IMR-90 (cell line): ENCODE data around the gene ZNF423. TPM values are rescaled to one million over a fixed set of nuclear protein-coding genes. Genes with fewer than 3 reads are reported as not detected.

Source experiments
- ATAC-seq: fragments of 200-7000 bp; cut with Tn5 transposase; 2 replicates; pipeline ENCODE4 v1.9.1; 2020; ENCODE audit warnings: low read depth, mild to moderate bottlenecking, moderate library complexity
- BruUV-seq: library from RNA; stranded (reverse); fragments of 400-500 nt; replicated peaks from 2 replicates; lab custom pipeline; 2021; lab: Mats Ljungman, UMichigan
- CTCF ChIA-PET: fragments of 300-600 bp; formaldehyde crosslinking; extraction: SDS; loops from one replicate; lab custom pipeline; 2021; ENCODE audit warnings: antibody characterized with exemption; lab: Yijun Ruan, JAX
- POLR2A ChIA-PET: fragments of 300-600 bp; sonication (Branson Sonifier 250); formaldehyde crosslinking; loops from one replicate; lab custom pipeline; 2022; ENCODE audit warnings: antibody characterized with exemption; ENCODE audit not compliant: unreplicated experiment; lab: Charles Lee
- DNase-seq: peaks from one replicate; pipeline ENCODE4 v3.0.0; 2013
- H2AFZ ChIP-seq: replicated peaks from 2 replicates; pipeline ENCODE3; 2013; ENCODE audit warnings: low read length, mild to moderate bottlenecking; ENCODE audit not compliant: poor library complexity
- H2AK5ac ChIP-seq: 2 replicates; pipeline ENCODE4 v1.6.1; 2013; ENCODE audit warnings: low read depth, low read length, inconsistent platforms
- H2AK9ac ChIP-seq: replicated peaks from 2 replicates; pipeline ENCODE3; 2013; ENCODE audit warnings: mild to moderate bottlenecking, low read depth, low read length, moderate library complexity; ENCODE audit not compliant: poor library complexity
- H2BK120ac ChIP-seq: 2 replicates; pipeline ENCODE4 v1.6.1; 2013; ENCODE audit warnings: low read depth, low read length, inconsistent platforms
- H2BK15ac ChIP-seq: 3 replicates; pipeline ENCODE4 v1.6.1; 2013; ENCODE audit warnings: low read depth, low read length, inconsistent platforms
- H2BK20ac ChIP-seq: 2 replicates; pipeline ENCODE4 v1.6.1; 2013; ENCODE audit warnings: low read depth, mild to moderate bottlenecking, inconsistent platforms, low read length, moderate library complexity
- H2BK5ac ChIP-seq: 2 replicates; pipeline ENCODE4 v1.6.1; 2013; ENCODE audit warnings: mild to moderate bottlenecking, low read depth, low read length, inconsistent platforms; ENCODE audit not compliant: poor library complexity, severe bottlenecking
- H3K14ac ChIP-seq: replicated peaks from 2 replicates; pipeline ENCODE4 v1.6.1; 2013; ENCODE audit warnings: low read depth, low read length, inconsistent platforms
- H3K18ac ChIP-seq: 2 replicates; pipeline ENCODE4 v1.6.1; 2013; ENCODE audit warnings: low read depth, low read length, control low read depth
- H3K23ac ChIP-seq: 2 replicates; pipeline ENCODE4 v1.6.1; 2013; ENCODE audit warnings: low read depth, low read length, inconsistent platforms
- H3K27ac ChIP-seq: 2 replicates; pipeline ENCODE4 v1.5.1; 2013; ENCODE audit warnings: mild to moderate bottlenecking, control low read depth, low read length; ENCODE audit not compliant: insufficient read depth
- H3K27me3 ChIP-seq: 2 replicates; pipeline ENCODE4 v1.6.1; 2013; ENCODE audit warnings: low read length; ENCODE audit not compliant: control insufficient read depth, insufficient read depth
- H3K36me3 ChIP-seq: 2 replicates; pipeline ENCODE4 v1.6.1; 2013; ENCODE audit warnings: low read length, mixed read lengths; ENCODE audit not compliant: control insufficient read depth, insufficient read depth
- H3K4ac ChIP-seq: 2 replicates; pipeline ENCODE4 v1.6.1; 2013; ENCODE audit warnings: low read depth, low read length, inconsistent platforms
- H3K4me1 ChIP-seq: 2 replicates; pipeline ENCODE4 v1.6.1; 2013; ENCODE audit warnings: low read length, mixed read lengths; ENCODE audit not compliant: control insufficient read depth, insufficient read depth
- H3K4me2 ChIP-seq: 2 replicates; pipeline ENCODE4 v1.6.1; 2013; ENCODE audit warnings: low read depth, mild to moderate bottlenecking, control low read depth, low read length, moderate library complexity
- H3K4me3 ChIP-seq: 2 replicates; pipeline ENCODE4 v1.5.1; 2013; ENCODE audit warnings: low read depth, mild to moderate bottlenecking, control low read depth, low read length, moderate library complexity; ENCODE audit not compliant: insufficient read depth
- H3K56ac ChIP-seq: 2 replicates; pipeline ENCODE4 v1.6.1; 2013; ENCODE audit warnings: low read length, inconsistent platforms; ENCODE audit not compliant: insufficient read depth; ENCODE audit errors: extremely low read depth
- H3K79me1 ChIP-seq, 2 experiments: 2 replicates each; pipeline ENCODE4 v1.6.1; 2013; ENCODE audit warnings: low read length in 2 of 2, inconsistent platforms in 1 of 2, low read depth in 1 of 2
- H3K9ac ChIP-seq: 2 replicates; pipeline ENCODE4 v1.6.1; 2013; ENCODE audit warnings: low read depth, low read length, control low read depth
- H3K9me1 ChIP-seq: 2 replicates; pipeline ENCODE4 v1.6.1; 2013; ENCODE audit warnings: low read length, inconsistent platforms; ENCODE audit not compliant: insufficient read depth
- H3K9me3 ChIP-seq: 2 replicates; pipeline ENCODE4 v1.6.1; 2013; ENCODE audit warnings: low read length; ENCODE audit not compliant: control insufficient read depth, insufficient read depth
- H4K20me1 ChIP-seq: 2 replicates; pipeline ENCODE4 v1.6.1; 2013; ENCODE audit warnings: low read length, inconsistent platforms; ENCODE audit not compliant: insufficient read depth
- H4K5ac ChIP-seq: 2 replicates; pipeline ENCODE4 v1.6.1; 2013; ENCODE audit warnings: mild to moderate bottlenecking, low read depth, low read length, control low read depth
- H4K8ac ChIP-seq, 2 experiments: 2 replicates each; pipeline ENCODE4 v1.6.1; 2013; ENCODE audit warnings: low read depth in 2 of 2, low read length in 2 of 2, control low read depth in 1 of 2, inconsistent platforms in 1 of 2
- H4K91ac ChIP-seq: 2 replicates; pipeline ENCODE4 v1.6.1; 2013; ENCODE audit warnings: low read depth, low read length, inconsistent platforms; ENCODE audit not compliant: insufficient read depth
- BHLHE40 ChIP-seq: fragments of 150-350 bp; IDR thresholded peaks from 2 replicates; pipeline ENCODE4 v1.6.1; 2016; ENCODE audit warnings: mild to moderate bottlenecking, low read depth, low read length
- CHD1 ChIP-seq: IDR thresholded peaks from 2 replicates; pipeline ENCODE4 v1.6.1; 2012; ENCODE audit warnings: low read depth, low read length, improper control_type of control experiment
- CTCF ChIP-seq: conservative IDR thresholded peaks from 2 replicates; pipeline ENCODE4 v1.5.1; 2012; ENCODE audit warnings: mild to moderate bottlenecking, low read depth, low read length, improper control_type of control experiment
- ELK1 ChIP-seq: fragments of 150-350 bp; IDR thresholded peaks from 2 replicates; pipeline ENCODE4 v1.6.1; 2016; ENCODE audit warnings: low read depth, mild to moderate bottlenecking, low read length, moderate library complexity, borderline replicate concordance
- MAFK ChIP-seq: IDR thresholded peaks from 2 replicates; pipeline ENCODE4 v1.6.1; 2012; ENCODE audit warnings: low read depth, low read length, improper control_type of control experiment
- MXI1 ChIP-seq: IDR thresholded peaks from 2 replicates; pipeline ENCODE4 v1.6.1; 2012; ENCODE audit warnings: low read depth, mild to moderate bottlenecking, low read length, moderate library complexity, borderline replicate concordance
- NFE2L2 ChIP-seq: fragments of 150-350 bp; IDR thresholded peaks from 2 replicates; pipeline ENCODE4 v1.6.1; 2016; ENCODE audit warnings: low read depth, mild to moderate bottlenecking, low read length
- POLR2A ChIP-seq: IDR thresholded peaks from 2 replicates; pipeline ENCODE4 v1.6.1; 2012; ENCODE audit warnings: mild to moderate bottlenecking, low read depth, low read length
- RAD21 ChIP-seq: IDR thresholded peaks from 2 replicates; pipeline ENCODE4 v1.6.1; 2012; ENCODE audit warnings: low read length, improper control_type of control experiment
- SMC3 ChIP-seq: fragments of 150-350 bp; IDR thresholded peaks from 2 replicates; pipeline ENCODE4 v1.6.1; 2016; ENCODE audit warnings: low read depth, mild to moderate bottlenecking, antibody characterized with exemption, low read length, moderate library complexity
- USF2 ChIP-seq: fragments of 150-350 bp; IDR thresholded peaks from 2 replicates; pipeline ENCODE4 v1.6.1; 2017; ENCODE audit warnings: mild to moderate bottlenecking, antibody characterized with exemption, low read length, low read depth
- WGBS, 2 experiments: methylation state at CpG; one replicate each; pipeline versions ENCODE4 v1.1.5 to v1.1.7; 2013; ENCODE audit warnings: missing lambda C conversion rate in 2 of 2; ENCODE audit not compliant: insufficient read length in 1 of 2; ENCODE audit errors: extremely low coverage in 2 of 2; 5-methylcytosine and 5-hydroxymethylcytosine counted together
- dilution Hi-C: fragments of 300-500 bp; cut with HindIII; formaldehyde crosslinking; loops from one replicate; pipeline ENCODE4 v1.14.3; 2018; ENCODE audit warnings: low sequenced_read_pairs; ENCODE audit not compliant: unreplicated experiment
- in situ Hi-C: fragments of 300-500 bp; cut with MboI; formaldehyde crosslinking; loops from 3 replicates; pipeline ENCODE4 v1.14.3; 2019; ENCODE audit warnings: low sequenced_read_pairs, inconsistent platforms, mixed read lengths
- intact Hi-C: fragments of 100-400 bp; cut with micrococcal nuclease; formaldehyde crosslinking; loops from 2 replicates; pipeline ENCODE4 v1.10.0; 2022
- polyA plus RNA-seq, 3 experiments: library from polyadenylated mRNA; depleted of rRNA; stranded (reverse); fragments of >200 nt; gene quantifications; 2 replicates each; pipeline ENCODE4 v1.2.3, GENCODE V29; 2012; ENCODE audit warnings: low replicate concordance in 1 of 3
- total RNA-seq: library from RNA; depleted of rRNA; stranded (reverse); fragments of >200 nt; gene quantifications from 2 replicates; pipeline ENCODE4 v1.2.3, GENCODE V29; 2012

The ZNF423 gene
- total and polyA plus RNA-seq, 2 of the 4 experiments (the other 2 are of a cell fraction), result under 0.01 to 0.10 TPM

- H3K23ac ChIP-seq, result no peak overlapping the region
- H3K9ac ChIP-seq, result no peak overlapping the region
- no peak overlapping the region for H2AFZ ChIP-seq
- BruUV-seq, result no TSS peak
- H2AK9ac ChIP-seq, result no peak overlapping the region
- no peaks in the 10 kb centered on the region for H4K20me1 ChIP-seq
- no peak overlapping the region for H4K5ac ChIP-seq
- no peak overlapping the region for H3K4ac ChIP-seq
- ATAC-seq, result no peak
- no peak overlapping the region for H4K91ac ChIP-seq
- H2BK20ac ChIP-seq, result no peak overlapping the region
- no peak for TF ChIP-seq POLR2A
- TF ChIP-seq RAD21, result no peak
- no peak for TF ChIP-seq CTCF
- TF ChIP-seq MAFK, result no peak
- TF ChIP-seq CHD1, result no peak
- no peak for TF ChIP-seq MXI1
- no peak for TF ChIP-seq NFE2L2
- no peak for TF ChIP-seq ELK1
- TF ChIP-seq BHLHE40, result no peak
- no peak for TF ChIP-seq SMC3
- TF ChIP-seq USF2, result no peak
- intact Hi-C loops, result no loop called here
- H3K18ac ChIP-seq, result no peak overlapping the region
- WGBS, 2 experiments, result no CpG with 5 or more reads among the region's 7 CpGs
- H3K9me3 ChIP-seq, result no peaks in the 10 kb centered on the region
- H2BK5ac ChIP-seq, result no peak overlapping the region
- H2BK120ac ChIP-seq, result no peak overlapping the region
- ChIA-PET CTCF (no interaction called here), POLR2A (no interaction called here)
- peaks cover 7% of the 10 kb centered on the region; the same call in 1 of the 2 replicates for H3K27me3 ChIP-seq
- in situ Hi-C loops, result no loop called here
- H2AK5ac ChIP-seq, result no peak overlapping the region
- no peak overlapping the region for H3K4me2 ChIP-seq
- H3K4me3 ChIP-seq, result no peak overlapping the region
- no peak for DNase-seq
- no peak overlapping the region for H3K14ac ChIP-seq
- no peak overlapping the region for H3K27ac ChIP-seq
- dilution Hi-C loops, result no loop called here
- no peaks in the 10 kb centered on the region for H3K79me1 ChIP-seq
- no peak overlapping the region for H4K8ac ChIP-seq
- no peaks in the 10 kb centered on the region for H3K9me1 ChIP-seq
- H3K4me1 ChIP-seq, result no peaks in the 10 kb centered on the region
- no peak overlapping the region for H3K56ac ChIP-seq
- no peak overlapping the region for H2BK15ac ChIP-seq
- no peaks in the 10 kb centered on the region for H3K36me3 ChIP-seq
These were observed 176.8 kb downstream of the ZNF423 start for GRCh38 chr16:49679095-49679494.
